ENCODE results near the gene JAZF1. TPM values are rescaled to one million over a fixed set of nuclear protein-coding genes. Genes with fewer than 3 reads are reported as not detected.

The JAZF1 gene
- total RNA-seq, 1 experiment from 2014 or later, result 3.4 TPM

- no peak for ATAC-seq
- Histone ChIP-seq H3K9me3 (ENCODE audit: control insufficient read depth in 1 of 2, insufficient read depth in 1 of 2, low read depth in 1 of 2, low read length in 2 of 2) (no peaks in the 10 kb centered on the region), H2AFZ (ENCODE audit: low read depth, low read length, poor library complexity, severe bottlenecking) (no peak overlapping the region), H3K36me3 (ENCODE audit: control insufficient read depth in 1 of 2, insufficient read depth in 2 of 2, low read length in 2 of 2) (no peaks in the 10 kb centered on the region), H4K20me1 (ENCODE audit: insufficient read depth) (no peaks in the 10 kb centered on the region), H3K27me3 (ENCODE audit: insufficient read depth, low read length) (no peaks in the 10 kb centered on the region), H3K4me1 (ENCODE audit: control insufficient read depth in 1 of 2, insufficient read depth in 2 of 2, low read length in 2 of 2) (no peaks in the 10 kb centered on the region), H3K79me2 (ENCODE audit: insufficient read depth, low read length) (no peaks in the 10 kb centered on the region), H3K4me2 (ENCODE audit: low read length) (no peak overlapping the region), H3K4me3 (replicated peaks in 1 of 2; ENCODE audit: low read depth in 1 of 2, low read length in 2 of 2) (no peak overlapping the region), H3K9ac (ENCODE audit: low read length) (no peak overlapping the region), H3K9me2 (ENCODE audit: insufficient read depth) (no peaks in the 10 kb centered on the region), H3K27ac (ENCODE audit: low read depth, low read length) (no peak overlapping the region)
- ChIA-PET RAD21 (ENCODE audit: low non-redundant PET in 1 of 2, low total read pairs in 2 of 2, uncharacterized antibody in 2 of 2, unreplicated experiment in 2 of 2) (no interaction called here), CTCF (interaction anchor here (2.0 to 4.1 kb wide), 2 partner anchors 15 to 17 kb away, joined by 12 to 32 read pairs; no protein-coding TSS in a partner anchor), POLR2A (no interaction called here)
- intact Hi-C loops (cut with micrococcal nuclease), result no loop called here
- DNase-seq (ENCODE audit: low read depth, low spot score), result no peak
- TF ChIP-seq SIN3A (IDR thresholded peaks at IDR 0.05; ENCODE audit: low read depth) (no peak), ZNF274 (IDR thresholded peaks at IDR 0.05; ENCODE audit: low read depth, low read length) (no peak), FOSL1 (IDR thresholded peaks at IDR 0.05; ENCODE audit: low read depth) (no peak), ZFX (IDR thresholded peaks at IDR 0.05) (no peak), RAD21 (IDR thresholded peaks at IDR 0.05; ENCODE audit: low read depth) (no peak), SRF (IDR thresholded peaks at IDR 0.05; ENCODE audit: low read depth) (no peak), JUND (IDR thresholded peaks at IDR 0.05) (no peak), YY1 (IDR thresholded peaks at IDR 0.05; ENCODE audit: extremely low read depth, insufficient replicate concordance, low read depth, low read length) (no peak), TCF7L2 (IDR thresholded peaks at IDR 0.05; ENCODE audit: borderline replicate concordance, extremely low read depth, insufficient read depth, insufficient read length) (no peak), ELF1 (IDR thresholded peaks at IDR 0.05; ENCODE audit: borderline replicate concordance, low read depth) (no peak), SP1 (IDR thresholded peaks at IDR 0.05; ENCODE audit: low read depth) (no peak), EZH2phosphoT487 (IDR thresholded peaks at IDR 0.05; ENCODE audit: borderline replicate concordance) (no peak), POLR2AphosphoS5 (IDR thresholded peaks at IDR 0.05; ENCODE audit: low read depth, low read length) (no peak), EGR1 (IDR thresholded peaks at IDR 0.05; ENCODE audit: low read depth) (no peak), CBX3 (IDR thresholded peaks at IDR 0.05; ENCODE audit: low read depth) (no peak), POLR2A (IDR thresholded peaks at IDR 0.05; ENCODE audit: borderline replicate concordance, extremely low read depth, insufficient read depth, insufficient read length) (no peak)
- TF ChIP-seq, protein P1, sequence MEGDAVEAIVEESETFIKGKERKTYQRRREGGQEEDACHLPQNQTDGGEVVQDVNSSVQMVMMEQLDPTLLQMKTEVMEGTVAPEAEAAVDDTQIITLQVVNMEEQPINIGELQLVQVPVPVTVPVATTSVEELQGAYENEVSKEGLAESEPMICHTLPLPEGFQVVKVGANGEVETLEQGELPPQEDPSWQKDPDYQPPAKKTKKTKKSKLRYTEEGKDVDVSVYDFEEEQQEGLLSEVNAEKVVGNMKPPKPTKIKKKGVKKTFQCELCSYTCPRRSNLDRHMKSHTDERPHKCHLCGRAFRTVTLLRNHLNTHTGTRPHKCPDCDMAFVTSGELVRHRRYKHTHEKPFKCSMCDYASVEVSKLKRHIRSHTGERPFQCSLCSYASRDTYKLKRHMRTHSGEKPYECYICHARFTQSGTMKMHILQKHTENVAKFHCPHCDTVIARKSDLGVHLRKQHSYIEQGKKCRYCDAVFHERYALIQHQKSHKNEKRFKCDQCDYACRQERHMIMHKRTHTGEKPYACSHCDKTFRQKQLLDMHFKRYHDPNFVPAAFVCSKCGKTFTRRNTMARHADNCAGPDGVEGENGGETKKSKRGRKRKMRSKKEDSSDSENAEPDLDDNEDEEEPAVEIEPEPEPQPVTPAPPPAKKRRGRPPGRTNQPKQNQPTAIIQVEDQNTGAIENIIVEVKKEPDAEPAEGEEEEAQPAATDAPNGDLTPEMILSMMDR (IDR thresholded peaks at IDR 0.05 in 2 of 3, conservative IDR thresholded peaks at IDR 0.05 in 1 of 3; ENCODE audit: borderline replicate concordance in 1 of 3, insufficient read depth in 1 of 3, low read depth in 2 of 3, low read length in 2 of 3), result no peak
- TF ChIP-seq, protein P2, sequence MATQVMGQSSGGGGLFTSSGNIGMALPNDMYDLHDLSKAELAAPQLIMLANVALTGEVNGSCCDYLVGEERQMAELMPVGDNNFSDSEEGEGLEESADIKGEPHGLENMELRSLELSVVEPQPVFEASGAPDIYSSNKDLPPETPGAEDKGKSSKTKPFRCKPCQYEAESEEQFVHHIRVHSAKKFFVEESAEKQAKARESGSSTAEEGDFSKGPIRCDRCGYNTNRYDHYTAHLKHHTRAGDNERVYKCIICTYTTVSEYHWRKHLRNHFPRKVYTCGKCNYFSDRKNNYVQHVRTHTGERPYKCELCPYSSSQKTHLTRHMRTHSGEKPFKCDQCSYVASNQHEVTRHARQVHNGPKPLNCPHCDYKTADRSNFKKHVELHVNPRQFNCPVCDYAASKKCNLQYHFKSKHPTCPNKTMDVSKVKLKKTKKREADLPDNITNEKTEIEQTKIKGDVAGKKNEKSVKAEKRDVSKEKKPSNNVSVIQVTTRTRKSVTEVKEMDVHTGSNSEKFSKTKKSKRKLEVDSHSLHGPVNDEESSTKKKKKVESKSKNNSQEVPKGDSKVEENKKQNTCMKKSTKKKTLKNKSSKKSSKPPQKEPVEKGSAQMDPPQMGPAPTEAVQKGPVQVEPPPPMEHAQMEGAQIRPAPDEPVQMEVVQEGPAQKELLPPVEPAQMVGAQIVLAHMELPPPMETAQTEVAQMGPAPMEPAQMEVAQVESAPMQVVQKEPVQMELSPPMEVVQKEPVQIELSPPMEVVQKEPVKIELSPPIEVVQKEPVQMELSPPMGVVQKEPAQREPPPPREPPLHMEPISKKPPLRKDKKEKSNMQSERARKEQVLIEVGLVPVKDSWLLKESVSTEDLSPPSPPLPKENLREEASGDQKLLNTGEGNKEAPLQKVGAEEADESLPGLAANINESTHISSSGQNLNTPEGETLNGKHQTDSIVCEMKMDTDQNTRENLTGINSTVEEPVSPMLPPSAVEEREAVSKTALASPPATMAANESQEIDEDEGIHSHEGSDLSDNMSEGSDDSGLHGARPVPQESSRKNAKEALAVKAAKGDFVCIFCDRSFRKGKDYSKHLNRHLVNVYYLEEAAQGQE (IDR thresholded peaks at IDR 0.05; ENCODE audit: low read depth), result no peak
- TF ChIP-seq, protein P3, sequence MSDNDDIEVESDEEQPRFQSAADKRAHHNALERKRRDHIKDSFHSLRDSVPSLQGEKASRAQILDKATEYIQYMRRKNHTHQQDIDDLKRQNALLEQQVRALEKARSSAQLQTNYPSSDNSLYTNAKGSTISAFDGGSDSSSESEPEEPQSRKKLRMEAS (IDR thresholded peaks at IDR 0.05), result no peak
- BruUV-seq (replicated peaks), result no TSS peak
Measured at GRCh38 chr7:28076423-28077200, 104.0 kb downstream of the JAZF1 start.
